ENCODE data around the gene ARL10. TPM values are rescaled to one million over a fixed set of nuclear protein-coding genes. Genes with fewer than 3 reads are reported as not detected.
A peak's percentile ranks its signal among the peaks of the same experiment; 100 is the strongest.

The ARL10 gene
- total RNA-seq, 1 donor: 13.4 TPM

DNA sequence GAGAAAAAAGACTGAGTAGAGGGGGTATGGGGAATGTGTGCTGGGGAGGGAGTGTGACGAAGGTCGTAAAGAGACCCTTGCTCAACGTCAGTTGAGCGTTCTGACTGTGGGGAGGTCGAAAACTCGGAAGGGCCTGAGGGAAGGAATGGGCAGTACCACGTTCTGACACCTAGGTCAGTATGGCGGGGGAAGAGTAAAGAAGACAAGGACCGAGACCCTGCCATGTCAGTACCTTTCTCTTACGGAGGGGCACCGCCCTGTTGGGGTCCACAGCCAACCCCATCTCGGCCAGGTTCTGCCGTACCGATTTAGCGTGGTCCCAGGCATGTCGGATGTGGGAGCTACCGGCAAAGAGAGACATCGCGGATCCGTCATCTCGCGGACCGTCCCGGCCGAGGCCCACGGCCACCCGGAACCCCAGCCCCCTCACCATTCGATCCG lies 22.7 kb downstream of the ARL10 start:
- peak overlapping the region; percentile 83 for H3K4me3 ChIP-seq (ENCODE audit: low read depth, low read length)
- TF ChIP-seq, protein P1, sequence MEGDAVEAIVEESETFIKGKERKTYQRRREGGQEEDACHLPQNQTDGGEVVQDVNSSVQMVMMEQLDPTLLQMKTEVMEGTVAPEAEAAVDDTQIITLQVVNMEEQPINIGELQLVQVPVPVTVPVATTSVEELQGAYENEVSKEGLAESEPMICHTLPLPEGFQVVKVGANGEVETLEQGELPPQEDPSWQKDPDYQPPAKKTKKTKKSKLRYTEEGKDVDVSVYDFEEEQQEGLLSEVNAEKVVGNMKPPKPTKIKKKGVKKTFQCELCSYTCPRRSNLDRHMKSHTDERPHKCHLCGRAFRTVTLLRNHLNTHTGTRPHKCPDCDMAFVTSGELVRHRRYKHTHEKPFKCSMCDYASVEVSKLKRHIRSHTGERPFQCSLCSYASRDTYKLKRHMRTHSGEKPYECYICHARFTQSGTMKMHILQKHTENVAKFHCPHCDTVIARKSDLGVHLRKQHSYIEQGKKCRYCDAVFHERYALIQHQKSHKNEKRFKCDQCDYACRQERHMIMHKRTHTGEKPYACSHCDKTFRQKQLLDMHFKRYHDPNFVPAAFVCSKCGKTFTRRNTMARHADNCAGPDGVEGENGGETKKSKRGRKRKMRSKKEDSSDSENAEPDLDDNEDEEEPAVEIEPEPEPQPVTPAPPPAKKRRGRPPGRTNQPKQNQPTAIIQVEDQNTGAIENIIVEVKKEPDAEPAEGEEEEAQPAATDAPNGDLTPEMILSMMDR (IDR thresholded peaks at IDR 0.05; ENCODE audit: insufficient read depth, low read depth, low read length): no peak
- peak; percentile 15 for DNase-seq (ENCODE audit: low read depth)

DNA sequence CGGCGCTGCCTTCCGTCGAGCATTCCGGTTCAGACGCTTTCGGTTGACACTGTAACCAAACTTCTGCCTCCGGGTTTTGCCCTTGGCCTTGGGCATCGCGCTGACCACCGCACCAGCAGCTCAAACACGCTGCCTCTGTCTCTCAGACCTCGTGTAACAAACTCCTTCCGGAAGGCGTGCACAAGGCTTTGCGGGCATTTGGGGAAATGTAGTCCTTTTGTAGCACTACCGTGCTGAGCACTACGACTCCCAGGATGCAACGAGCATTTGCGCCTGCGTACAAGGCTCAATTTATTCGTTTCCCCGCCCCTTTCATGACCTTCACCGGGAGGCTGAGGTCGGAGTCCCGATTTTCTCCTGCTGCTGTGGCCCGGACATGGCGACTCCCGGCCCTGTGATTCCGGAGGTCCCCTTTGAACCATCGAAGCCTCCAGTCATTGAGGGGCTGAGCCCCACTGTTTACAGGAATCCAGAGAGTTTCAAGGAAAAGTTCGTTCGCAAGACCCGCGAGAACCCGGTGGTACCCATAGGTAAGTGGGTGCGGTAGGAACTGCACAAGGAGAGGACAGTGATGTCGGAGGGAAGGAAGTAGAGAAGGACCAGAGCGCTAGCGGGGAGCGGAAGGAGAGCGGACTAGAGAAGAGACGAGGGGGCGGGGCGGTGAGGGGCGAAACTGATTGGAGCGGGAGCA lies 23.3 kb downstream of the ARL10 start, which contains the start of the genes HIGD2A and NOP16:
Gene HIGD2A (plus strand): TSS at position 308 of the 691 bp plus-strand sequence. CDS start 69 bp downstream, at position 377.
Gene NOP16 (minus strand): TSS at position 155 of the 691 bp plus-strand sequence. CDS start 59 bp downstream, at position 96.
- H3K4me3 ChIP-seq (ENCODE audit: low read depth, low read length): peak within 1 kb of the TSS; percentile 83
- TF ChIP-seq, protein P1 (IDR thresholded peaks at IDR 0.05; ENCODE audit: insufficient read depth, low read depth, low read length): no peak
- peak; percentile 99 for DNase-seq (ENCODE audit: low read depth)

DNA sequence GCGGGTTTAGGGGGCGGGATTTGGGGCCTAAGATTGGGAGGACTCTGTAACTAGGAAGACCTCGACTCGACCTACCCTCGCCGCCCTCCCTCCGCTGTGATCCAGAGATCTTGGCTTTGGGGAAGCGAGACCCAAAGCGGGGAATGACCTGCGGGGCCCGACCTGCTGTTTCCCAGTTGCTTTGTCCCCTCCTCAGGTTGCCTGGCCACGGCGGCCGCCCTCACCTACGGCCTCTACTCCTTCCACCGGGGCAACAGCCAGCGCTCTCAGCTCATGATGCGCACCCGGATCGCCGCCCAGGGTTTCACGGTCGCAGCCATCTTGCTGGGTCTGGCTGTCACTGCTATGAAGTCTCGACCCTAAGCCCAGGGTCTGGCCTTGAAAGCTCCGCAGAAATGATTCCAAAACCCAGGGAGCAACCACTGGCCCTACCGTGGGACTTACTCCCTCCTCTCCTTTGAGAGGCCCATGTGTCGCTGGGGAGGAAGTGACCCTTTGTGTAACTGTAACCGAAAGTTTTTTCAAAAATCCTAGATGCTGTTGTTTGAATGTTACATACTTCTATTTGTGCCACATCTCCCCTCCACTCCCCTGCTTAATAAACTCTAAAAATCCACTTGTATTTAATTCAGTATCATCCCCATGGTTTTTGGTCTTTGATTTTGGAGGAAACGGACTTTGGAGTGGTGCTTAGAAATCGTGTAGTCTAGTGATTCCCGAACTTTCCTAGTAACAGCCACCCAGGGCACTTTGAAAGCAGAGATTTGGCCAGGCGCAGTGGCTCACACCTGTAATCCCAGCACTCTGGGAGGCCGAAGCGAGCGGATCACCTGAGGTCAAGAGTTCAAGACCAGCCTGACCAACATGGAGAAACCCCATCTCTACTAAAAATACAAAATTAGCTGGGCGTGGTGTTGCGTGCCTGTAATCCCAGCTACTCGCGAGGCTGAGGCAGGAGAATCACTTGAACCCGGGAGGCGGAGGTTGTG lies 24.1 kb downstream of the ARL10 start:
- H3K4me3 ChIP-seq (ENCODE audit: low read depth, low read length): peak overlapping the region; percentile 83
- TF ChIP-seq, protein P1 (IDR thresholded peaks at IDR 0.05; ENCODE audit: insufficient read depth, low read depth, low read length): no peak
- no peak for DNase-seq (ENCODE audit: low read depth)

DNA sequence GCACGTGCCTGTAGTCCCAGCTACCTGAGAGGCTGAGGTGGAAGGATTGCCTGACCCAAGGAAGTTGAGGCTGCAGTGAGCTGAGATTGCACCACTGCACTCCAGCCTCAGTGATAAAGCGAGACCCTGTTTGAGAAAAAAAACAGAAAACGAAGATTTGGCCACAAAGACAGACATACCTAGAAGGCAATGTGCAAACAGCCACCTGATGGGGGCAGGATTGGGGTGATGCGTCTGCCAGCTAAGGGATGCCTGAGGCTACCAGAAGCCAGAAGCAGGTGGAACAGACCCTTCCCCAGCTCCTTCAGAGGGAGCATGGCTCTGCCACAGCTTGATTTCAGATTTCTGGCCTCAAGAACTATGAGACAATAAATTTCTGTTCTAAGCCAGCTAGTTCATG lies 26.2 kb downstream of the ARL10 start:
- DNase-seq (ENCODE audit: low read depth): no peak
- H3K4me3 ChIP-seq (ENCODE audit: low read depth, low read length): no peak overlapping the region
- TF ChIP-seq, protein P1 (IDR thresholded peaks at IDR 0.05; ENCODE audit: insufficient read depth, low read depth, low read length): no peak

DNA sequence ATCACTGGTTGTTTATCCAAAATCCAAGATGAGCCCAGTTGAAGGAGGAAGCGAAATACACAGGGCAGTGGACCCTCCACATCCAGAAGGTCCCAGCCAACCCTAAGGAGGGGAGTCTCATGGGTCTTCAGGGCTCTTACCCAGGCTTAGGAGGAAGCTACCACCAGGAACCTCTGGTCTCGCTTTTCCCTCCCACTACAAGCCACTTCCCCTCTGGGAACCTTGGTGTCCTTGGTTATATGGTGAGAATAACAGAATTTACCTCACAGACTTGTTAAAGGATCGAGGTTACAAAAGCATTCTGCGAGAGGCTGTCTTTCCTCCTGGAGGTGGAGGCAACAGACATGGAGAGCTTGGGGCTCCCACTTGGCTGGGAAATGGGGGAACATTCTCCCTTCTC lies 26.7 kb downstream of the ARL10 start:
- TF ChIP-seq, protein P1 (IDR thresholded peaks at IDR 0.05; ENCODE audit: insufficient read depth, low read depth, low read length): no peak

DNA sequence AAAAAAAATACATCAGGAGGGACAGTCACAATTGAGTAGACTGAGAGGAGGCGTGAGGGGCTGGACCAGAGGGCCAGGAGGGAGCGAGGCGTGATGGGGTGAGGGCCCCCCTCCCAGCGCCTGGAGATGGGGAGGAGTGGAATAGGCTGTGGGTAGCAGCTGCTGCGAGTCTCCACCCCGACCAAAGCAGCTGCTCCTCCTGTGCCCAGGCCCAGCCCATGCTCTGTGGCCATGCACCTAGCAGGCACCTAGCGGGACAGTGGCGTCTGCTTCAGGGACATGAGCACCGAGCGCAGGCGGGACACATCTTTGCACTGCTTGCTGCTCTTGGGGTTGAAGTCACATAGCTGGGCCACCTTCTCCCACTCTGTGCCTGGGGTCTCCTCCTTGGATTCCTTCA lies 27.2 kb downstream of the ARL10 start:
- TF ChIP-seq, protein P1 (IDR thresholded peaks at IDR 0.05; ENCODE audit: insufficient read depth, low read depth, low read length): no peak
- DNase-seq (ENCODE audit: low read depth): no peak

More for the DNA sequence above, 26.7 kb downstream of the ARL10 start:
- H3K4me3 ChIP-seq (ENCODE audit: low read depth, low read length): no peak overlapping the region
- no peak for DNase-seq (ENCODE audit: low read depth)

More for the DNA sequence above, 27.2 kb downstream of the ARL10 start:
- no peak overlapping the region for H3K4me3 ChIP-seq (ENCODE audit: low read depth, low read length)
